Astrocyte (in vitro differentiated cells and primary cell): Measurements from ENCODE around the gene ATXN1.

Experiments used
- CTCF ChIP-seq: IDR thresholded peaks from 2 replicates; pipeline ENCODE4 v1.5.1; 2011; ENCODE audit warnings: low read depth, mild to moderate bottlenecking, inconsistent platforms, low read length, moderate library complexity; ENCODE audit not compliant: insufficient read depth
- EZH2 ChIP-seq: IDR thresholded peaks from 2 replicates; pipeline ENCODE4 v1.6.1; 2012; ENCODE audit warnings: mild to moderate bottlenecking, low read length, inconsistent platforms; ENCODE audit not compliant: insufficient read depth

- no peak for TF ChIP-seq CTCF
- no peak for TF ChIP-seq EZH2
Observed at GRCh38 chr6:16264785-16265184, 496.5 kb downstream of the ATXN1 start.
